ENCODE measurements around the gene WBP11. TPM values are rescaled to one million over a fixed set of nuclear protein-coding genes. Genes with fewer than 3 reads are reported as not detected.
A peak's percentile ranks its signal among the peaks of the same experiment; 100 is the strongest.

WBP11 gene
- total and polyA plus RNA-seq, 2 of the 13 experiments (the other 11 are each of a cell fraction or from before 2014, with no cell fraction given) = 7.6 to 31.0 TPM

- TF ChIP-seq ZHX2 (IDR thresholded peaks at IDR 0.05; ENCODE audit: low read depth) (peak; percentile 52; the same call in 1 of the 2 replicates), ZHX2 (CRISPR knock-in tag; IDR thresholded peaks at IDR 0.05; ENCODE audit: borderline replicate concordance) (no peak), ZMAT5 (CRISPR knock-in tag; IDR thresholded peaks at IDR 0.05; ENCODE audit: borderline replicate concordance, low read depth) (0 out of 2 replicates have a peak, but pooled peaks have one; percentile 4), MXD4 (CRISPR knock-in tag; IDR thresholded peaks at IDR 0.05) (peak; percentile 42), BATF2 (CRISPR knock-in tag; IDR thresholded peaks at IDR 0.05) (no peak), ZNF674 (CRISPR knock-in tag; IDR thresholded peaks at IDR 0.05; ENCODE audit: low read depth) (no peak; the same call in 1 of the 2 replicates), YY1 (IDR thresholded peaks at IDR 0.05; ENCODE audit: insufficient read depth, insufficient replicate concordance, low read depth, low read length) (no peak), SALL2 (CRISPR knock-in tag; IDR thresholded peaks at IDR 0.05) (no peak), NFKBIZ (CRISPR knock-in tag; IDR thresholded peaks at IDR 0.05) (no peak), ZNF432 (CRISPR knock-in tag; IDR thresholded peaks at IDR 0.05; ENCODE audit: borderline replicate concordance) (no peak), FLYWCH1 (CRISPR knock-in tag; IDR thresholded peaks at IDR 0.05) (no peak), MBNL3 (CRISPR knock-in tag; conservative IDR thresholded peaks at IDR 0.05) (no peak), TEAD3 (CRISPR knock-in tag; optimal IDR thresholded peaks at IDR 0.05; ENCODE audit: borderline replicate concordance) (no peak), ZNF484 (CRISPR knock-in tag; IDR thresholded peaks at IDR 0.05; ENCODE audit: borderline replicate concordance, low read depth) (no peak), REPIN1 (CRISPR knock-in tag; IDR thresholded peaks at IDR 0.05; ENCODE audit: borderline replicate concordance, low read depth) (peak; percentile 59; the same call in 1 of the 2 replicates), KLF12 (CRISPR knock-in tag; IDR thresholded peaks at IDR 0.05; ENCODE audit: borderline replicate concordance) (no peak), DR1 (CRISPR knock-in tag; IDR thresholded peaks at IDR 0.05) (no peak; the same call in 1 of the 2 replicates), TBX2 (CRISPR knock-in tag; IDR thresholded peaks at IDR 0.05; ENCODE audit: borderline replicate concordance) (no peak; the same call in none of the 2 replicates), ZNF589 (CRISPR knock-in tag; conservative IDR thresholded peaks at IDR 0.05) (no peak; the same call in 1 of the 2 replicates), ZNF800 (CRISPR knock-in tag; IDR thresholded peaks at IDR 0.05) (no peak; the same call in none of the 2 replicates)
Measured at GRCh38 chr12:14769969-14770495, 33.2 kb downstream of the WBP11 start (continued).
